Measurements from ENCODE around the gene AIP.
"Not testable (repeated sequence)": the region's sequence is repeated elsewhere in the genome, so short reads cannot be mapped to it uniquely, and the experiment has no call there.

Gene AIP

DNA sequence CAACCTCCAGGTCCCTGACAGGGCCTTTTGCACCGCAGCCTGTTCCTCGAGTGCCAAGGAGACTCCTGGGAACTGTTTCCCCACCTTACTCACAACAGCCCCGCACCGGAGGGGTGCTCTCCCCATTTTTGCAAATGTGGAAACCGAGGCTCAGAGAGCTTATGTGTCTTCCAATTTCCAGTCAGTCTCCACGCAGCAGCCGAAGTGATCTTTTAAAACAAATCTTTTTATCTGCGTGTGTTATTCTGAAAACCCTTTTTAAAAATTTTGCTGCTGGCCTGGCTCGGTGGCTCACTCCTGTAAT, 13.4 kb upstream of the AIP start:
- DNase-seq: no peak

DNA sequence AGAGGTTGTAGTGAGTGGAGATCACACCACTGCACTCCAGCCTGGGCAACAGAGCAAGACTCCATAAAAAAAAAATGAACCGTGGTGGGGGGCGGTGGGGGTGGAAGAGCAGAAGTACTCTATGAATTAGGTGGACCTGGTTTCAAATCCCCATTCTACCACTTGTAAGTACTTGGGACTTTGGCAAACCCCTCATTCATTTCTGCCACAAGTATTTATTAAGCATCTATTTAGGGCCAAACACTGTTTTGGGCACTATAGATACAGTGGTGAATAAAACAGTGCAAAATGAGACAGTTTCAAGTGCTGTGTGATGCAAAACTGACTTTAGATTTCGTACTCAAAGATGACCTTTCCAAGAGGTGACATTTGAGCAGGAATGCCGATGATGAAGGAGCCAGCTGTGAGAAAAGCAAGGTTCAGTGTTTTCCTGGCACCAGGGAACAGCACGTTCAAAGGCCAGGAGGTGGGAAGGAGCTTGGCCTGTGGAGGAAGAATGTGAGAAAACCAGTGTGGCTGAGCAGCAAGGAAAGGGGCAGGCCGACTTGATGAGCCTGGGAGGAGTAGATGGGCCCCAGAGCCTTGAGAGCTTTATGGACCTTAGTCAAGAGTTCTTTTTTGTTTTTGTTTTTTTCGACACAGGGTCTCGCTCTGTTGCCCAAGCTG, 12.4 kb upstream of the AIP start:
- no peak for DNase-seq

DNA sequence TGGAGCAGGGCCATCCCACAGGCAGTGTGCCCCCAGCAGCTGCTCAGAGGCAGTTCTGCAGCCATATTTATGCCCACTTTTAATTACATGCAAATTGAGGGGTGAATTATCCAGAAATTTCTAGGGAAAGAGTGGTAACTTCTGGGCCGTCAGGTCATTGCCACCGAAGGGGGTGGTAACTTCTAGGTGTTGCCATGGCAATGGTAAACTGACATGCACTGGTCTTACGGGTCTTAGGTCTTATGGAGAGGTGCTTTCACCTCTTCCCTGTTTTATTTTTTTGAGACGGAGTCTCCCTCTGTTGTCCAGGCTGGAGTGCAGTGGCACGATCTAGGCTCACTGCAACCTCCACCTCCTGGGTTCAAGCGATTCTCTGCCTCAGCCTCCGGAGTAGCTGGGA, 9.9 kb upstream of the AIP start:
- DNase-seq: no peak

DNA sequence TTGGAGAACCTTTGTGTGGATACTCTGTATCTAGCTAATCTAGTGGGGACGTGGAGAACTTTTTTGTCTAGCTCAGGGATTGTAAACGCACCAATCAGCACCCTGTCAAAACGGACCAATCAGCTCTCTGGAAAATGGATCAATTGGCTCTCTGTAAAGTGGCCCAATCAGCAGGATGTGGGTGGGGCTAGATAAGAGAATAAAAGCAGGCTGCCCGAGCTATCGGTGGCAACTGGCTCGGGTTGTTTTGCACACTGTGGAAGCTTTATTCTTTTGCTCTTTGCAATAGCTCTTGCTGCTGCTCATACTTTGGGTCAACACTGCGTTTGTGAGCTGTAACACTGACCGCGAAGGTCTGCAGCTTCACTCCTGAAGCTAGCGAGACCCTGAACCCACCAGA, 6.1 kb upstream of the AIP start:
- DNase-seq: not testable (repeated sequence)

DNA sequence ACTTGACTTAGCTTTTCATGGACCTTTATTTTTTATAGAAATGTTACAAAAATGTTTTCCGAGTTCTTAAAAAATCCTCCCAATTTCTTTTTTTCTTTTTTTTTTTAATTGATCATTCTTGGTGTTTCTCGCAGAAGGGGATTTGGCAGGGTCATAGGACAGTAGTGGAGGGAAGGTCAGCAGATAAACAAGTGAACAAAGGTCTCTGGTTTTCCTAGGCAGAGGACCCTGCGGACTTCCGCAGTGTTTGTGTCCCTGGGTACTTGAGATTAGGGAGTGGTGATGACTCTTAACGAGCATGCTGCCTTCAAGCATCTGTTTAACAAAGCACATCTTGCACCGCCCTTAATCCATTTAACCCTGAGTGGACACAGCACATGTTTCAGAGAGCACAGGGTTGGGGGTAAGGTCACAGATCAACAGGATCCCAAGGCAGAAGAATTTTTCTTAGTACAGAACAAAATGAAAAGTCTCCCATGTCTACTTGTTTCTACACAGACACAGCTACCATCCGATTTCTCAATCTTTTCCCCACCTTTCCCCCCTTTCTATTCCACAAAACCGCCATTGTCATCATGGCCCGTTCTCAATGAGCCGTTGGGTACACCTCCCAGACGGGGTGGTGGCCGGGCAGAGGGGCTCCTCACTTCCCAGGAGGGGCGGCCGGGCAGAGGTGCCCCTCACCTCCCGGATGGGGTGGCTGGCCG, 5.3 kb upstream of the AIP start:
- DNase-seq: not testable (repeated sequence)

DNA sequence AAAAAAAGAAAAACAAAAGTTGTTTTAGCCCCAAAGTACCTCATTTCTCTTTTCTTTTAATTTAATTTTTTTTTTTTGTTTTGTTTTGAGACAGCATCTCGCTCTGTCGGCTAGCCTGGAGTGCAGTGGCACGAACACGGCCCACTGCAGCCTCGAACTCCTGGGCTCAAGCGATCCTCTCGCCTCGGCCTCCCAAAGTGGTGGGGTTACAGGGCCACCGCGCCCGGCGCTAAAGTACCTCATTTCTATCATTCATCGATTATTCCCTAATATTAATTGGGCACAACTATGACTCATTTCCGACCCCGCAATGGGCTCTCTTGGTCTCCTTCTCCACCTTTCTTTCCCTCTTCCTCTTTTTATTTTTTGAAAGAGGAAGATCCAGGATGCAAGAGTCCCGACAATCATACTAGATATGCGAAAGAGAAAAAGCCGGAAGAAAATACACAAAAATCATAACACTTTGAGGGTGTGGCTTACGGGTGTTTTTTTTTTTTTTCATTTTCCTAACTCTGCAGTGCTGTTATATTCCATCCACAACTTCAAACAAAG, 475 bp upstream of the AIP start:
- no peak for DNase-seq

DNA sequence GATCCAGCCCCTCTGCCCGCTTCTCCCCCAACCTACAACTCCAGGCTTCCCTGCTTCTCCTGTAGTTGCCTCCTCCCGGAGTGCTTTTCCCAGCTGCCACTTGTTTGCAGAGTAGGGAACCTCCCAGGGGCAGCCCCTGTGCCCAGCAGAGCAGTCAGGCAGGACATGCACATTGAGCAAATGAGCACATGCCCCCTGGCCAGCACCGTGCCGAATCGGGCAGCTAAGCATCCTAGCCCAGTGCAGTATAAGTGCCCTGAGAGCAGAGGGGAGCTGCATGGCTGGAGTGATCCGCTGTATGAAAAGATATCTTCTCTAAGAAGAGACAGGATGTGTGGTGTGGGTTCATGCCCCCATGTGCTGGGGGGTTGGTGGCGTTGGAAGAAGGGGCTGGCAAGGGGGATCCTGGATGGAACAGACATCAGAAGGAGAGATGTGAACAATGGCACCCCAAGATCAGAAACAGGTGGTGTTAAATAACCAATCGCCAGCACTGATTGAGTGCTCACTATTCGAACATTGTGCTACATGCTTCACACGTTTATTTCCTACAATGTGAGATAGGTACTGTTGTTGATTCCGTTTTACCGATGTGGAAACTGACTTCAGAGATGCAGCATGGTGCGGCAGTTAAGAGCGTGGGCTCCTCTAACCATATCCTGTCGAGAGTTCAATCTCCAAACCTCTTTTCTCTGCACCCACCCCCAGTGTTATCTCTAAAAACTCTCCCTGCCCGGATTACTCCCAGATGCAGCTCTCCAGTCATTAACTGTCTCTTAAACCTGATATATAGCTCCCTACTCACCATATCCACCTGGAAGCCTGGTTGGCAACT, 1.2 kb downstream of the AIP start:
- no peak for DNase-seq

DNA sequence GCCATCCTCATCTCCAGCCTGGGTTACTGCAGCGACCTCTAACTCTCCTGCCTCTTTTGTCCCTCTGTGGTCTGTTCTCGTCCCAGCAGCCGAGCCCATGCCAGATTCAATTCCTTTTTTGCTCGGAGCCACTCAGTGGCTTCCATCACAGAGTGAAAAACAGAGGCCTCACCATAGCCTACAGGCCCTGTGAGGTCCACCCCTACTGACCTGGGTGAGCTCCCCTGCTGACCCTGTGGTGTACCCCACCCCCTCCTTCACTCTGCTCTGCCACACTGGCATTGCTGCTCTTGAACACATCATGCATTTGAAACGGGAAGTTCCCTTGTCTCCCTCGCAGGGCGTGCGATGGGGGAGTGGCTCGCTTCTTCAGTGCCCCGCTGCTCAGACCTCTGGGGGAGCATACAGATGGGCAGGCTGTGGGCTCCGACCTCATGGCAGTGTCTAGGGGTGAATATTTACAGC, 2.1 kb downstream of the AIP start:
- DNase-seq: no peak

DNA sequence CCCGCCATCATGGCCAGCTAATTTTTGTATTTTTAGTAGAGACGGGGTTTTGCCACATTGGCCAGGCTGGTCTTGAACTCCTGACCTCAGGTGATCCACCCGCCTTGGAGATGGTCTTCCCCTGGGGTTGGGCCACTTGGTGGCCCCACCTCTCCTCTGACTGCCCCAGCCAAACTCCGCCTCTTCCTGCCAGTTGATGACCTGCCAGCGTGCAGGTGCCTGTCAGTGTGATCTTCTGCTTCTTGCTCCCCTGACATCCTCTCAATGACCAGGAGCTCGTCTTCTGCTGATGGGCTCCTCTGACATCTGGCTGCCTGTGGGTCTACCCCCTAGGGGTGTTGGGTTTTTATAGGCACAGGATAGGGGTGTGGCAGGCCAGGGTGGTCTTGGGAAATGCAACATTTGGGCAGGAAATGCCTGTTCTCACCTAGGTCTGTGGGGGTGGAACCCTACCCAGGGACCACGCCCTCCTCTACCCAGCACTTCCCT, 3.1 kb downstream of the AIP start:
- DNase-seq: not testable (repeated sequence)

DNA sequence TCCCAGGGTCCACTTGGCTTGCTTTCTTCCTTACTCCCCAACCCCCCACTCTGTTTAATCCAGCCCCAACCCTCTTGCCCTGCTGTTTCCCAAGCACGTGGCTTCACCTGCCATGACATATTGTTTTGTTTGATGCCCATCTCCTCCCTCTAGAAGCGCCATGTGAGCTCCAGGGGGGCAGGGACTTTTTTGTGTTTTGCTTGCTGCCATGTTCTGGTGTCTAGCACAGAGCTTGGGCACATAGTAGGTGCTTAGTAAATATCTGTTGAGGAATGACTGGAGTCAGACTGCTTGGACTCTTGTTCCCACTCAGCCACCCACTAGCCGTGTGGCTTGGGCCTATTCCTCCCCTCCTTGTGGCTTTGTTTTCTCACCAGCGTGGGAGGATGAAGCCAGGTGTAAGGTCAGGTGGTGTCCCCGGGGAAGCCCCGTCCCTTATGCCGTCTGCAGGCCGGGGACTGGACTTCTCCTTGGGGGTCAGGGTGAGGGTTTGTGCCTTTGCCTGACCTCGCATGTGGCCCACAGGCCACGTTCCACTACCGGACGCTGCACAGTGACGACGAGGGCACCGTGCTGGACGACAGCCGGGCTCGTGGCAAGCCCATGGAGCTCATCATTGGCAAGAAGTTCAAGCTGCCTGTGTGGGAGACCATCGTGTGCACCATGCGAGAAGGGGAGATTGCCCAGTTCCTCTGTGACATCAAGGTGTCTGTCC, 3.8 kb downstream of the AIP start:
- no peak for DNase-seq

DNA sequence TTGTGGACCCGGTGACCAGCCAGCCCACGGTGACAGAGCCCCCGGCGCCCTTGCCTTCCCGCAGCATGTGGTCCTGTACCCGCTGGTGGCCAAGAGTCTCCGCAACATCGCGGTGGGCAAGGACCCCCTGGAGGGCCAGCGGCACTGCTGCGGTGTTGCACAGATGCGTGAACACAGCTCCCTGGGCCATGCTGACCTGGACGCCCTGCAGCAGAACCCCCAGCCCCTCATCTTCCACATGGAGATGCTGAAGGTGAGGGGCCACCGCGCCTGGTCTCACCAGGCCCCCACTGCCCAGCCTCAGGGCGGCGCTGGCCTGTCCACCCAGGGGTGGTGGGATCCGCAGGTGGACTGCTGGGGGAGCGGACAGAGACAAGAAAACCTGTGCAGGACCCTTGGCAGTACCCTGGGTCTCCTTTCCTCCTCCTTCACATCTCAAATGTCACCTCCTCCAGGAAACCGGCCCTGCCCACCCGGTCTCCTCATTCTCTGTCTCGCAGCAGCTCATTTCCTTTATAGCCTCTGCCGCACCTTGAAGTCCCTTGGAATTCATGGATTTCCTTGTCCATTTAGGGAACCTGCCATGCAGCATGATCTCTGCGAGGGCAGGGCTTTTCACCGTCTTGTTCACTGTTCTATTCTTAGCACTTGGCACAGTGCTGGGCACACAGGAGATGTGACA, 6.5 kb downstream of the AIP start:
- DNase-seq: no peak

DNA sequence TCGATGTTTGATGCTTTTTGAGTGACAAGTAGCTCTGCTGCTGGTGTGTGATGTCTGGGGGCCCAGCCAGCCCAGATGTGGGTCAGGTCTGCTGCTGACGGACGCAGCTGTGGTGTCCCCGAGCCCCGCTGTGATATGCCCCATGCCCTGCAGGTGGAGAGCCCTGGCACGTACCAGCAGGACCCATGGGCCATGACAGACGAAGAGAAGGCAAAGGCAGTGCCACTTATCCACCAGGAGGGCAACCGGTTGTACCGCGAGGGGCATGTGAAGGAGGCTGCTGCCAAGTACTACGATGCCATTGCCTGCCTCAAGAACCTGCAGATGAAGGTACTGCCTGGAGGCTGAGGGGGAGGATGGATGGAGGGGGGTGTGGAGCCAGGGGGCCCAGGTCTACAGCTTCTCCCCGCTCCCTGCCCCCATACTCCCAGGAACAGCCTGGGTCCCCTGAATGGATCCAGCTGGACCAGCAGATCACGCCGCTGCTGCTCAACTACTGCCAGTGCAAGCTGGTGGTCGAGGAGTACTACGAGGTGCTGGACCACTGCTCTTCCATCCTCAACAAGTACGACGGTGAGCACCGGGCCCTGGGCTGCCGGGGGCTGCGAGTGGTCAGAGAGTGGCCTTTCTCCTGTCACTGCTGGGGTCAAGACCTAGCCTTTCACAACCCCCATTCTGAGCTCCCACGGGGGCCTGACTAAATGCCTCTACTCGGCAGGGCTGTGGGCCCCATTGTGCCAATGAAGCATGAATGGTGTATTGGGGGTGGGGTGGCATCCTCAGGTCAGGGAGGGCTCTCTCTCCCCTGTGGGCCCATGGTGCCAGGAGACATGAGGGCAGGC, 7.3 kb downstream of the AIP start:
- DNase-seq: no peak

DNA sequence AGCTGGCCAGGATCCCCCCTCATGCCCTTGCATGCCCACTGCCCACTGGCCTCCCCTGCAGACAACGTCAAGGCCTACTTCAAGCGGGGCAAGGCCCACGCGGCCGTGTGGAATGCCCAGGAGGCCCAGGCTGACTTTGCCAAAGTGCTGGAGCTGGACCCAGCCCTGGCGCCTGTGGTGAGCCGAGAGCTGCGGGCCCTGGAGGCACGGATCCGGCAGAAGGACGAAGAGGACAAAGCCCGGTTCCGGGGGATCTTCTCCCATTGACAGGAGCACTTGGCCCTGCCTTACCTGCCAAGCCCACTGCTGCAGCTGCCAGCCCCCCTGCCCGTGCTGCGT, 7.9 kb downstream of the AIP start:
- no peak for DNase-seq

DNA sequence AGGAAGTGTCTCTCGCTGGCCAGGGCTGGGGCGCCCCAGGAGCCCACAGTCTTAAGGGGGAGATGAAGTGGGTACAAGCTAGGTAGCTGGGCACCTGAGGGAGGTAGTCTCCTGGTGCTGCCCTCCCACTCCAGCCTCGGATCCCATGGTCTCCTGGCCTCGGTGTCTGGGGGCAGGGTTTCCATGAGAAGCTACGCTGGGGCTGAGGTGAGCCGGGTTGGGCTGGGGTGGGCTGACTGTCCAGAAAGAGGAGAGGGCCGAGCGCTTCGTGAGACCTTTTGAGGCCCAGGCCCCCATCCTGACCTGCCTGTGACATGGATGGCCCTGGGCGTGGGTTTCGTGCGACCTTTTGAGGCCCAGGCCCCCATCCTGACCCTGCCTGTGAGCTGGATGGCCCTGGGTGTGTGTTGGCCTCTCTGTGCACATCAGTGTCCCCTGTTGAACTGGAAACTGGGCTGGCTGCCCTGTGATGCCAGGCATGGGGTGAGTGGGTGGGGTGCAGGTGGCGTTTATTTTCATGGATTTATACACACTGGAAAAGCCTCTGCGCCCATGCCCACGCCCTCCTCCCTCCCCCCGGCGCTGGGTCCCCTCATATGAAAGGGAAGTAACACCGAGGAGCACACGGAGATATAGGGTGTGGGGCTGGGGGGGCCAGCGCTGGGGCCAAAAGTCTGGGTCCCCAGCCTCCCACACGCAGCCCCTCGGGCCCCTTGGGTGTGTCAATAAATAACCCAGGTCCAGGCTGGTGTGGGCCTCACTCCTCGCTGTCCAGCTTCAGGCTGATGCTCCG, 8.6 kb downstream of the AIP start:
- no peak for DNase-seq

DNA sequence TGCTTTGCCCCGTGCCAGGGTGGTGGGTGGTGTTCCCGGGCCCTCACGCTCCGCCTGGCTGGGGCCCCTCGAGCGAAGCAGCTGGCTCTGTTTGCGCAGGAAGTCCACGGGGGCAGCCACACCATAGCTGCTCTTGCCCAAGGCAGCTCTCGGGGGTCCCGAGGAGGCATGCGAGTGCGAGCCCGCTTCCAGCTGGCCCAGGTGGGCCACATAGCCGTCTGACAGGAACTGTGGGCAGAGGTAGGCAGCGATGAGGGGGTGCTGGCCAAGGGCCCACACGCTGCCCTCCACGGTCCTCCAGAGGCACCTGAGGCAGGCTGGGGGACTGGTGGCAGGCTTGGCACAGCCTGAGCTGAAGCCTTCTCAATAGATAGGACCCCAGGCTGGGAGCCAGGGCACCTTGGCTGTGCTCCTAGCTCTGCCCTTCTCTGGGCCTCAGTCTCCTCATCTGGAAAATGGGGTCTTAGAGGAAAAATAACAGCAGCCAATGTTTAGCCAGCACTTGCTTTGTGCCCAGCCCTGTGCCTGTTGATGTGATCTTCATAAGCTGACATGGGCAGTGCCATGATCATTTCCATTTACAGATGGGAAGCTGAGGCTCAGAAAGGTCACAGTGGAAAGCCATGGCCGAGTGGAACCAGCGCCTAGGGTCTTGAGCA, 9.4 kb downstream of the AIP start:
- DNase-seq: no peak

DNA sequence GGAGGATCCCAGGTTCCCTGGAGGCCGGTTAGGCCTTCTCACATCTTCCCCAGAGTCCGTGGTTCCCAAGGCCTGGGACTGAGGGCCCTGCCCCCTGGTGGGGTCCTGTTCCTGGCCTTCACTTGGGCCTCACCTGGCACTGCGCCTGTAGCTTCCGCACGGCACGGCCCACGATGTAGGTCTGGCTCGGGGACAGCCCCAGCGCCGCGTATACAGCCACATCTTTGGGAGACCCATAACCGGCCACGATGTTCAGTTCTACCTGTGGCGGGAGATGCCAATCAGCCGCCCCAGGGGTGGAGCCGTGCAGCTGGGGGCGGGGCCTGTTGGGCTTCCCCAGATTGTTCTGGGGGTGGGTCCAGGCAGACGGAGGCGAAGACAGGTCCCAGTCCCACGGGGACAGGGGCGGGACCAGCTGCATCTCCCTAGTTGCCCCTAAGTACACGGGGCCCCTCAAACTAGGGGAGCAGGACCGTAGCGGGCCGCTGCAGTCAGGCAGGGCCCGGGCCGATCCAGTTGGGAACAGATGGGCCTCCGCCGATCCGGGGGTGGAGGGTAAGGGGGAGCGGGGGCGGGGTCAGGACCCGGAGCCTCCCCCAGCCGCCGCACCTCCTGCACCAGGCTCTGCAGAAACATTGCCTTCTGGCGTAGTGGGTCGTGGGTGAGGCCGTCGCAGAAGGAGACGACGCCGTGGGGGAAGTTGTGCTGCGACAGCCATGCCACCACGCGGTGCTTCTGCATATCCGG, 10.1 kb downstream of the AIP start:
- no peak for DNase-seq

DNA sequence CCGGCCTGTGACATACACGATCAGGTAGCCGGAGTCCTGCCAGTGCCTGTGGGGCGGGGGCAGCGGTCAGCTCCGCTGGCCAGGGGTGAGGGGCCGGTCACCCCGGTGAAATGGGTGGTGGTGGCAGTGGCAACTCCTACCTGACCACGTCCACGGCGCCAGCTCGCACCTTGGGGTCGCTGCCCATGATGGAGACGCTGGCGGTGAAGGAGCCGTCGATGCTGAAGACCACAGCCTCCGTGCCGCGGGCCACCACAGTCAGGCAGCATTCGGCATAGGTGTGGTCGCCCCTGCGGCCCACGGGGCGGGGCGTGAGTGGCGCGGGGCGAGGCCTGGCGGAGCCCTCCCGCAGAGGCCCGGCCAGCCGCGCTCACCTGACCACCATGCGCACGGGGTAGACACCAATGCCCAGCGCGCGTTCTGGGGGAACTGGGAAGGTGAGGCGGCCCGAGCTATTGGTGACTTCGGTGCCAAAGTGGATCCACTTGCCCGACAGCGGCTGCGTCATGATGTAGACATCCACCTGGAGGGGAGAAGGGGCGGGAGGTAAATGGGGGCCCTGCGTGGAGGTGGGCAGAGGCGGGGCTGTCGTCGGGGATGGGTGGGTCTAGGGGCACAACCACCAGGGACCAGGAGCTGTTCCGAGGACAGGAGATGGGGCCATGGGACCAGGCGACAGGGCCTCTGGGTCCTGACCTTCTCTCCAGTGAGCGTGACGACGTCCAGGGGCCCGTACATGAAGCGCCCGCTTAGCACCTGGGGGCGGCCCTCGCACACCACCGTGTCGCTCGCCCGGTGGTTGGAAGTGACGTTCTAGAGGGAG, 10.9 kb downstream of the AIP start:
- no peak for DNase-seq
